SJSA1 (cell line): ENCODE results near the gene ZNF226. TPM values are rescaled to one million over a fixed set of nuclear protein-coding genes. Genes with fewer than 3 reads are reported as not detected.
A peak's percentile ranks its signal among the peaks of the same experiment; 100 is the strongest.
"Not testable (repeated sequence)": the region's sequence is repeated elsewhere in the genome, so short reads cannot be mapped to it uniquely, and the experiment has no call there.

Source experiments
- DNase-seq, 2 experiments: peaks; one replicate each; pipeline ENCODE4 v3.0.0-alpha.2; 2015 to 2020; ENCODE audit warnings: low spot score in 2 of 2, low read depth in 1 of 2
- H3K27ac ChIP-seq: fragments of 250-450 bp; sonication (Bioruptor Pico); 2 replicates; pipeline ENCODE4 v1.5.1; 2020; ENCODE audit warnings: mild to moderate bottlenecking, moderate library complexity
- H3K27me3 ChIP-seq: fragments of 250-450 bp; sonication (Bioruptor Pico); replicated peaks from 2 replicates; pipeline ENCODE4 v1.5.1; 2020; ENCODE audit warnings: mild to moderate bottlenecking, moderate library complexity
- H3K36me3 ChIP-seq: fragments of 250-450 bp; sonication (Bioruptor Pico); 2 replicates; pipeline ENCODE4 v1.5.1; 2020; ENCODE audit warnings: mild to moderate bottlenecking
- H3K4me1 ChIP-seq: fragments of 250-450 bp; sonication (Bioruptor Pico); replicated peaks from 2 replicates; pipeline ENCODE4 v1.6.1; 2021; ENCODE audit warnings: mild to moderate bottlenecking
- H3K4me3 ChIP-seq: fragments of 250-450 bp; sonication (Bioruptor Pico); 2 replicates; pipeline ENCODE4 v1.5.1; 2020; ENCODE audit warnings: mild to moderate bottlenecking
- H3K9me3 ChIP-seq: fragments of 250-450 bp; sonication (Bioruptor Pico); replicated peaks from 2 replicates; pipeline ENCODE4 v1.5.1; 2020; ENCODE audit warnings: mild to moderate bottlenecking
- total RNA-seq: library from RNA; depleted of rRNA; stranded (reverse); fragments of >200 nt; shearing (Covaris generic); gene quantifications from 2 replicates; pipeline ENCODE4 v1.2.3, GENCODE V29; 2014

ZNF226 gene
- total RNA-seq, 1 experiment from 2014 or later, result 15.4 TPM

- DNase-seq, result no peak
- Histone ChIP-seq H3K4me3 (no peak overlapping the region), H3K9me3 (peaks cover 12% of the 10 kb centered on the region), H3K4me1 (no peaks in the 10 kb centered on the region), H3K36me3 (peaks cover 7% of the 10 kb centered on the region), H3K27me3 (no peaks in the 10 kb centered on the region), H3K27ac (no peak overlapping the region)
These were observed 17.2 kb downstream of the ZNF226 start for GRCh38 chr19:44182145-44182544.

- Histone ChIP-seq H3K4me3 (no peak overlapping the region), H3K9me3 (no peaks in the 10 kb centered on the region; the same call in 1 of the 2 replicates), H3K4me1 (no peaks in the 10 kb centered on the region), H3K27me3 (no peaks in the 10 kb centered on the region), H3K27ac (no peak overlapping the region), H3K36me3 (no peaks in the 10 kb centered on the region)
- DNase-seq, result no peak
These were observed 25.1 kb downstream of the ZNF226 start for GRCh38 chr19:44190020-44190419.

- no peaks in the 10 kb centered on the region for H3K27me3 ChIP-seq
- H3K27ac ChIP-seq, result no peak overlapping the region
- no peaks in the 10 kb centered on the region; the same call in 1 of the 2 replicates for H3K9me3 ChIP-seq
- H3K4me3 ChIP-seq, result no peak overlapping the region
- H3K36me3 ChIP-seq, result no peaks in the 10 kb centered on the region
- H3K4me1 ChIP-seq, result no peaks in the 10 kb centered on the region
- no peak for DNase-seq
These were observed 27.2 kb downstream of the ZNF226 start for GRCh38 chr19:44192127-44192526.

- Histone ChIP-seq H3K27ac (no peak overlapping the region), H3K27me3 (no peaks in the 10 kb centered on the region), H3K9me3 (no peaks in the 10 kb centered on the region), H3K36me3 (no peaks in the 10 kb centered on the region), H3K4me1 (no peaks in the 10 kb centered on the region), H3K4me3 (no peak overlapping the region)
- no peak for DNase-seq
These were observed 31.9 kb downstream of the ZNF226 start for GRCh38 chr19:44196772-44197171.

- Histone ChIP-seq H3K27me3 (no peaks in the 10 kb centered on the region), H3K27ac (no peak overlapping the region), H3K9me3 (peaks cover 4% of the 10 kb centered on the region), H3K36me3 (no peaks in the 10 kb centered on the region), H3K4me3 (no peak overlapping the region), H3K4me1 (no peaks in the 10 kb centered on the region)
- no peak for DNase-seq
These were observed 37.6 kb downstream of the ZNF226 start for GRCh38 chr19:44202470-44202869.

- H3K4me1 ChIP-seq, result no peaks in the 10 kb centered on the region
- H3K36me3 ChIP-seq, result no peaks in the 10 kb centered on the region
- no peak overlapping the region for H3K4me3 ChIP-seq
- H3K9me3 ChIP-seq, result peaks cover 4% of the 10 kb centered on the region
- no peak overlapping the region for H3K27ac ChIP-seq
- DNase-seq, result no peak
- H3K27me3 ChIP-seq, result no peaks in the 10 kb centered on the region
These were observed 38.1 kb downstream of the ZNF226 start for GRCh38 chr19:44202974-44203373.

GRCh38 chr19:44203877-44204276, 39.0 kb downstream of the ZNF226 start:
- H3K4me1 ChIP-seq, H3K27ac ChIP-seq, H3K27me3 ChIP-seq, DNase-seq, H3K9me3 ChIP-seq, H3K36me3 ChIP-seq, H3K4me3 ChIP-seq: not testable (repeated sequence)

- Histone ChIP-seq H3K27me3 (no peaks in the 10 kb centered on the region), H3K36me3 (0 out of 2 replicates have a peak, but pooled peaks cover 2% of the 10 kb centered on the region), H3K9me3 (peaks cover 4% of the 10 kb centered on the region), H3K4me1 (no peaks in the 10 kb centered on the region), H3K4me3 (no peak overlapping the region), H3K27ac (no peak overlapping the region)
- no peak for DNase-seq
These were observed 39.9 kb downstream of the ZNF226 start for GRCh38 chr19:44204772-44205171.

- peak overlapping the region; percentile 59 for H3K4me3 ChIP-seq
- H3K36me3 ChIP-seq, result 0 out of 2 replicates have a peak, but pooled peaks cover 2% of the 10 kb centered on the region
- H3K27ac ChIP-seq, result peak overlapping the region; percentile 54
- H3K27me3 ChIP-seq, result no peaks in the 10 kb centered on the region
- peaks cover 4% of the 10 kb centered on the region for H3K9me3 ChIP-seq
- no peaks in the 10 kb centered on the region for H3K4me1 ChIP-seq
- DNase-seq, result peak; percentile 91 to 94
These were observed 42.4 kb downstream of the ZNF226 start for GRCh38 chr19:44207126-44207803.

GRCh38 chr19:44212250-44212865, 47.5 kb downstream of the ZNF226 start, which contains the start of gene ZNF227:
Gene ZNF227 (plus strand): TSS chr19:44212532. CDS start chr19:44217793, 5,261 bp downstream.
- no peaks in the 10 kb centered on the region; the same call in 1 of the 2 replicates for H3K9me3 ChIP-seq
- H3K27ac ChIP-seq, result peak within 1 kb of the TSS; percentile 32; the same call in 1 of the 2 replicates
- peak within 1 kb of the TSS; percentile 59 for H3K4me3 ChIP-seq
- H3K36me3 ChIP-seq, result peaks cover 16% of the 10 kb centered on the region
- H3K27me3 ChIP-seq, result no peaks in the 10 kb centered on the region
- no peaks in the 10 kb centered on the region; the same call in 1 of the 2 replicates for H3K4me1 ChIP-seq
- DNase-seq, result peak; percentile 95 to 97

GRCh38 chr19:44212866-44213346, 48.0 kb downstream of the ZNF226 start:
- Histone ChIP-seq H3K4me1 (no peaks in the 10 kb centered on the region; the same call in 1 of the 2 replicates), H3K9me3 (no peaks in the 10 kb centered on the region; the same call in 1 of the 2 replicates), H3K4me3 (peak overlapping the region; percentile 59), H3K27ac (peak overlapping the region; percentile 32; the same call in 1 of the 2 replicates), H3K36me3 (peaks cover 21% of the 10 kb centered on the region), H3K27me3 (no peaks in the 10 kb centered on the region)
- DNase-seq, result no peak

GRCh38 chr19:44219926-44220325, 55.0 kb downstream of the ZNF226 start:
- not testable (repeated sequence) for H3K4me1 ChIP-seq, H3K27ac ChIP-seq, H3K27me3 ChIP-seq, DNase-seq, H3K4me3 ChIP-seq, H3K9me3 ChIP-seq
- peaks cover 38% of the 10 kb centered on the region for H3K36me3 ChIP-seq

- peaks cover 34% of the 10 kb centered on the region for H3K36me3 ChIP-seq
- not testable (repeated sequence) for H3K27me3 ChIP-seq, H3K4me3 ChIP-seq, H3K27ac ChIP-seq, H3K4me1 ChIP-seq, H3K9me3 ChIP-seq, DNase-seq
These were observed 55.9 kb downstream of the ZNF226 start for GRCh38 chr19:44220761-44221160.

GRCh38 chr19:44221291-44221690, 56.4 kb downstream of the ZNF226 start:
- not testable (repeated sequence) for DNase-seq, H3K27ac ChIP-seq, H3K27me3 ChIP-seq, H3K9me3 ChIP-seq, H3K4me1 ChIP-seq, H3K4me3 ChIP-seq
- H3K36me3 ChIP-seq, result peaks cover 32% of the 10 kb centered on the region
